H1 (cell line): ENCODE measurements around the gene GNB5. TPM values are rescaled to one million over a fixed set of nuclear protein-coding genes. Genes with fewer than 3 reads are reported as not detected.

Experiments
- CTCF ChIA-PET: fragments of 300-600 bp; sonication (Branson Sonifier 250); formaldehyde crosslinking; loops from one replicate; lab custom pipeline; 2021; ENCODE audit not compliant: partially characterized antibody; lab: Charles Lee
- POLR2A ChIA-PET: fragments of 300-600 bp; sonication (Branson Sonifier 250); formaldehyde crosslinking; loops from one replicate; lab custom pipeline; 2021; ENCODE audit warnings: inconsistent platforms; ENCODE audit not compliant: partially characterized antibody; lab: Charles Lee
- DNase-seq, 2 experiments: peaks; one replicate each; pipeline versions ENCODE4 v3.0.0 to v3.0.0-alpha.2; 2010 to 2022; ENCODE audit warnings: low spot score in 2 of 2, low read depth in 1 of 2, mixed read lengths in 1 of 2
- FAIRE-seq: peaks from 2 replicates; lab custom pipeline; 2011; peaks lifted over from hg19 to GRCh38; lab: Jason Lieb, UNC
- H2AFZ ChIP-seq: 2 replicates; pipeline ENCODE4 v1.8.1; 2012; ENCODE audit warnings: low read length, inconsistent platforms
- H2AK5ac ChIP-seq: 2 replicates; pipeline ENCODE4 v1.6.1; 2013; ENCODE audit warnings: low read depth, low read length
- H2BK120ac ChIP-seq: replicated peaks from 2 replicates; pipeline ENCODE3; 2013; ENCODE audit warnings: low read depth, low read length, inconsistent platforms
- H2BK12ac ChIP-seq: 2 replicates; pipeline ENCODE4 v1.6.1; 2013; ENCODE audit warnings: low read depth, low read length
- H2BK15ac ChIP-seq: 2 replicates; pipeline ENCODE4 v1.6.1; 2013; ENCODE audit warnings: low read length
- H2BK20ac ChIP-seq: 2 replicates; pipeline ENCODE4 v1.6.1; 2013; ENCODE audit warnings: low read length
- H2BK5ac ChIP-seq: 2 replicates; pipeline ENCODE4 v1.6.1; 2013; ENCODE audit warnings: low read depth, low read length
- H3K14ac ChIP-seq: 2 replicates; pipeline ENCODE4 v1.6.1; 2013; ENCODE audit warnings: inconsistent platforms; ENCODE audit not compliant: insufficient read length
- H3K18ac ChIP-seq: 2 replicates; pipeline ENCODE4 v1.6.1; 2013; ENCODE audit warnings: low read length; ENCODE audit errors: extremely low read depth
- H3K23ac ChIP-seq: 2 replicates; pipeline ENCODE4 v1.6.1; 2013; ENCODE audit warnings: inconsistent platforms; ENCODE audit not compliant: insufficient read length
- H3K23me2 ChIP-seq: 2 replicates; pipeline ENCODE4 v1.6.1; 2013; ENCODE audit warnings: low read depth, low read length
- H3K27ac ChIP-seq: 2 replicates; pipeline ENCODE4 v1.6.1; 2011; ENCODE audit warnings: low read depth, low read length, inconsistent platforms
- H3K27me3 ChIP-seq, 4 experiments: replicated peaks in 1 of 4; 1 replicate in 1 of 4; 2 replicates in 3 of 4; pipeline versions ENCODE4 v1.6.1 to v1.8.1; 2011 to 2013; ENCODE audit warnings: low read length in 3 of 4, mild to moderate bottlenecking in 3 of 4, inconsistent platforms in 2 of 4, mixed read lengths in 2 of 4, moderate library complexity in 1 of 4; ENCODE audit not compliant: control insufficient read depth in 3 of 4, insufficient read depth in 3 of 4; ENCODE audit errors: extremely low read depth in 1 of 4
- H3K36me3 ChIP-seq, 4 experiments: 2 replicates each; pipeline versions ENCODE4 v1.6.1 to v1.8.1; 2011 to 2013; ENCODE audit warnings: mild to moderate bottlenecking in 4 of 4, low read length in 3 of 4, moderate library complexity in 2 of 4, control low read depth in 1 of 4, inconsistent platforms in 1 of 4; ENCODE audit not compliant: insufficient read depth in 4 of 4, control insufficient read depth in 2 of 4
- H3K4ac ChIP-seq: replicated peaks from 2 replicates; pipeline ENCODE3; 2013; ENCODE audit warnings: low read length, low read depth, mixed read lengths, inconsistent platforms; ENCODE audit not compliant: insufficient read length
- H3K4me1 ChIP-seq, 4 experiments: replicated peaks in 1 of 4; 1 replicate in 1 of 4; 2 replicates in 3 of 4; pipeline versions ENCODE4 v1.6.1 to v1.8.1; 2011 to 2013; ENCODE audit warnings: low read length in 3 of 4, inconsistent platforms in 2 of 4, mixed read lengths in 1 of 4; ENCODE audit not compliant: insufficient read depth in 4 of 4, control insufficient read depth in 3 of 4
- H3K4me2 ChIP-seq, 2 experiments: 2 replicates each; pipeline versions ENCODE4 v1.6.1 to v1.8.1; 2011 to 2013; ENCODE audit warnings: low read depth in 2 of 2, low read length in 2 of 2, control low read depth in 1 of 2, inconsistent platforms in 1 of 2, mild to moderate bottlenecking in 1 of 2; ENCODE audit not compliant: insufficient read depth in 1 of 2
- H3K4me3 ChIP-seq, 4 experiments: fragments of 200-600, 300-600 bp in 1 of 4; sonication (generic), shearing (Covaris generic), sonication (Bioruptor Twin) in 1 of 4; 2 replicates each; pipeline versions ENCODE4 v1.5.1 to v1.8.1; 2011 to 2016; ENCODE audit warnings: low read length in 4 of 4, low read depth in 3 of 4, control low read depth in 2 of 4, inconsistent platforms in 2 of 4, mild to moderate bottlenecking in 2 of 4, mixed read lengths in 1 of 4, moderate library complexity in 1 of 4; ENCODE audit not compliant: insufficient read depth in 2 of 4; ENCODE audit errors: extremely low read depth in 1 of 4
- H3K56ac ChIP-seq: replicated peaks from 2 replicates; pipeline ENCODE3; 2013; ENCODE audit warnings: low read depth, mild to moderate bottlenecking, mixed read lengths, low read length, inconsistent platforms; ENCODE audit not compliant: insufficient read length
- H3K79me1 ChIP-seq: 2 replicates; pipeline ENCODE4 v1.6.1; 2013; ENCODE audit warnings: low read depth, low read length, control low read depth
- H3K79me2 ChIP-seq, 2 experiments: 2 replicates each; pipeline versions ENCODE4 v1.6.1 to v1.8.1; 2012 to 2013; ENCODE audit warnings: low read length in 2 of 2, mild to moderate bottlenecking in 2 of 2, inconsistent platforms in 1 of 2; ENCODE audit not compliant: insufficient read depth in 2 of 2, control insufficient read depth in 1 of 2
- H3K9ac ChIP-seq, 4 experiments: replicated peaks in 1 of 4; 1 replicate in 1 of 4; 2 replicates in 3 of 4; pipeline versions ENCODE4 v1.6.1 to v1.8.1; 2011 to 2013; ENCODE audit warnings: low read depth in 3 of 4, low read length in 3 of 4, control low read depth in 2 of 4, mild to moderate bottlenecking in 2 of 4, moderate library complexity in 2 of 4, inconsistent platforms in 1 of 4; ENCODE audit errors: extremely low read depth in 1 of 4
- H3K9me3 ChIP-seq, 2 experiments: 2 replicates each; pipeline versions ENCODE4 v1.6.1 to v1.8.1; 2012 to 2013; ENCODE audit warnings: mild to moderate bottlenecking in 2 of 2, moderate library complexity in 2 of 2, control low read depth in 1 of 2, inconsistent platforms in 1 of 2, low read depth in 1 of 2, low read length in 1 of 2, mixed read lengths in 1 of 2; ENCODE audit not compliant: insufficient read depth in 2 of 2
- H4K20me1 ChIP-seq, 2 experiments: replicated peaks in 1 of 2; 2 replicates each; pipeline versions ENCODE3 to v1.8.1; 2011 to 2013; ENCODE audit warnings: inconsistent platforms in 2 of 2, low read length in 2 of 2, mild to moderate bottlenecking in 1 of 2; ENCODE audit not compliant: insufficient read depth in 2 of 2, control insufficient read depth in 1 of 2
- H4K5ac ChIP-seq: 2 replicates; pipeline ENCODE4 v1.6.1; 2013; ENCODE audit warnings: low read length, low read depth, mixed read lengths, inconsistent platforms; ENCODE audit not compliant: insufficient read length
- H4K8ac ChIP-seq: 2 replicates; pipeline ENCODE4 v1.8.0; 2013; ENCODE audit warnings: mild to moderate bottlenecking, moderate library complexity, low read length, inconsistent platforms; ENCODE audit not compliant: insufficient read depth; ENCODE audit errors: extremely low read depth
- H4K91ac ChIP-seq: replicated peaks from 2 replicates; pipeline ENCODE3; 2013; ENCODE audit warnings: low read length, mixed read lengths, inconsistent platforms; ENCODE audit not compliant: insufficient read length
- KDM1A ChIP-seq: fragments of 200-600, 300-600 bp; sonication (generic); IDR thresholded peaks from 2 replicates; pipeline ENCODE4 v1.7.1; 2016; ENCODE audit warnings: mild to moderate bottlenecking, low read length, borderline replicate concordance
- WGBS, 2 experiments: shearing (Covaris generic) in 1 of 2; methylation state at CpG; one replicate each; pipeline versions ENCODE4 v1.1.6 to v1.1.7; 2013 to 2015; ENCODE audit warnings: low lambda C conversion rate in 2 of 2, mixed read lengths in 2 of 2, inconsistent platforms in 1 of 2, low coverage in 1 of 2, missing lambda C conversion rate in 1 of 2; ENCODE audit not compliant: insufficient replicate concordance in 2 of 2, insufficient coverage in 1 of 2, insufficient read length in 1 of 2; ENCODE audit errors: extremely low coverage in 1 of 2, missing lambda C conversion rate in 1 of 2; 5-methylcytosine and 5-hydroxymethylcytosine counted together
- polyA plus RNA-seq, 7 experiments: library from polyadenylated mRNA; depleted of rRNA in 3 of 7; stranded (reverse) in 5 of 7; unstranded in 2 of 7; fragments of >200 nt in 5 of 7; fragments of 200-250 nt in 2 of 7; gene quantifications; 1 replicate in 5 of 7; 2 replicates in 1 of 7; 4 replicates in 1 of 7; pipeline versions ENCODE4 v1.2.1 to v1.2.3, GENCODE V29; 2011 to 2013; ENCODE audit warnings: missing spikeins in 2 of 7, mixed read lengths in 2 of 7
- total RNA-seq: library from RNA; stranded (reverse); fragmentation: NEBNext Ultra II Directional; extraction: Animal tissue kit (Norgen Biotek cat#: 25700); gene quantifications from 2 replicates; pipeline ENCODE4 v1.2.1, GENCODE V29; 2021

GNB5 gene
- total and polyA plus RNA-seq, 2 of the 8 experiments (the other 6 are each of a cell fraction or from before 2014, with no cell fraction given): 21.7 to 42.5 TPM

DNA sequence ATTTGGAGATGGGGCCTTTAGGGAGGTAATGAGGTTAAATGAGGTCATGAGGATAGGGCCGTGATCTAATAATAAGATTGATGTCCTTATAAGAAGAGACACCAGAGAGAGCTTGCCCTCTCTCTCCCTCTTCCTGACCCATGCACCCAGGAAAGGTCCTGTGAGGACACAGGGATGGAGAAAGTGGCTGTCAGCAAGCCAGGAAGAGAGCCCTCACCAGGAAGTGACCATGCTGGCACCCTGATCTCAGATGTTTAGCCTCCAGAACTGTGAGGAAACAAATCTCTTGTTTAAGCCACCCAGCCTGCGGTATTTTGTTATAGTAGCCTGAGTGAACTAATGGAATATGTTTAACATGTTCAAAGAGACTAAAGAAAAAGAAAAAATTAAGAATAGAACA lies 15.3 kb upstream of the GNB5 start:
- Histone ChIP-seq H3K4me2 (no peak overlapping the region), H3K4me1 (no peaks in the 10 kb centered on the region), H4K5ac (no peak overlapping the region), H2BK15ac (no peak overlapping the region), H3K27me3 (no peaks in the 10 kb centered on the region), H3K9ac (no peak overlapping the region), H3K56ac (no peak overlapping the region), H3K36me3 (peaks cover 7 to 29% (median 14%) of the 10 kb centered on the region in 4 experiments; a peak in 7 of 8 replicates), H3K14ac (no peak overlapping the region), H2AK5ac (no peak overlapping the region), H3K18ac (no peak overlapping the region), H3K79me1 (no peaks in the 10 kb centered on the region), H2AFZ (no peak overlapping the region), H3K27ac (no peak overlapping the region), H2BK5ac (no peak overlapping the region), H3K23ac (no peak overlapping the region)
- POLR2A ChIA-PET: no interaction called here
- no peak for DNase-seq
- FAIRE-seq: no peak
- TF ChIP-seq KDM1A: no peak
- TF ChIP-seq, all 59 proteins: peak for 0
- no peak overlapping the region for H4K91ac ChIP-seq
- H4K8ac ChIP-seq: no peak overlapping the region
- H2BK120ac ChIP-seq: no peak overlapping the region
- H3K4ac ChIP-seq: no peak overlapping the region
- H3K23me2 ChIP-seq: no peaks in the 10 kb centered on the region
- H2BK20ac ChIP-seq: no peak overlapping the region
- peaks cover 0 to 4% of the 10 kb centered on the region in 2 experiments for H4K20me1 ChIP-seq
- WGBS, 2 experiments: 84% methylated on average over 2 of the region's 2 CpGs; no CpG with 5 or more reads in 1 of the 2 experiments
- H2BK12ac ChIP-seq: no peak overlapping the region
- CTCF ChIA-PET: interaction anchor here (0.9 to 13.0 kb wide), 5 partner anchors 18 to 539 kb away, joined by 3 to 189 read pairs (median 4); partner anchors contain the start of gene GNB5
- H3K79me2 ChIP-seq: no peaks in the 10 kb centered on the region
- H3K4me3 ChIP-seq: no peak overlapping the region
- H3K9me3 ChIP-seq: no peaks in the 10 kb centered on the region
